DMS53 treated with DMSO at 0.1 percent for 48 hours (cell line): ENCODE results near the gene RIMS3.

Experiments used
- DNase-seq: peaks from one replicate; lab custom pipeline; 2025; ENCODE audit not compliant: unreplicated experiment; lab: John Stamatoyannopoulos, UW

RIMS3 gene

DNA sequence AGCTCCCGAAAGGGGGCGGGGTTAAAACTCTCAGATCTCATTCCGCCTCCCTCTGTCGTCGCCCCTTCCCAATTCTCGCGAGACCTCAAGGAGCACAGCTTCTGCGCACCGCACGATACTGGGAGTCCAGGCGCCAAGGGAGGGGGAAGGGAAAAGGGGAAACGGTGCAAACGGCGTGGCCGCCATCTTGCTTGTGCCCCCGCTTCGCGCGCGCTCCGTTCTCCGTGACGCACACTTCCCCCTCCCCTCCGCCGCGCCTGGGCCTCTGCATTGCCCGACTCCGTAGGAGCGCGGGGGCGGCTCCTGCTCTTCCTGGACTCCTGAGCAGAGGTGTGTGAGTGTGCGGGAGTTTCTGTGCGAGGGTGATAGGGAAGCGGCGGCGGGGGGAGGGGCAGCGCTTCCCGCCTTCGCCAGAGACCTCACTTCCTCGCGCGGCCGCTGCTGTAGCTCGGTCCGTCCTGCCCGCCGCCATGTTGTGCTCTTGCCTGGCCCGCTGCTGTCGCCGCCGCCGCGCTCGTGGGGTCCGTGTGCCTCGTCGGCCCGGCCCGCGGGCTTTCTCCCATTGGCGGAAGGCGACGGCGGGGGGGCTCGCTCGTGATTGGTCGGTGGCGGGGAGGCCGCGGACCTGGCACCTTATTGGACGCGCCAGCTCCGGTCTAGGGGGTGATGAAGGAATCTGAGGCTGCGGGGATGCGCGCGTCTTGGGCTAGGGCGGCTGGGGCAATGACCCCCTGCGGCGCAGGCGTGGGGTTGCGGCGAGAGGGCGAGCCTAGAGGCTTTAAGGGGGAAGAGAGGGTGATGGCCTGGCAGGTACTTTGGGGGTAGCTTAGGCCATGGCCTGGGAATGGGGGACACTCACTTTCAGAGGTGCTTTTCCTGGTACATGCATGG is 26.3 kb upstream of the RIMS3 start, which contains the start of gene NFYC:
NFYC (plus strand) TSS at position 167 of the 891 bp plus-strand sequence. CDS start 47,140 bp downstream, outside the sequence.
- peak; percentile 92 for DNase-seq

DNA sequence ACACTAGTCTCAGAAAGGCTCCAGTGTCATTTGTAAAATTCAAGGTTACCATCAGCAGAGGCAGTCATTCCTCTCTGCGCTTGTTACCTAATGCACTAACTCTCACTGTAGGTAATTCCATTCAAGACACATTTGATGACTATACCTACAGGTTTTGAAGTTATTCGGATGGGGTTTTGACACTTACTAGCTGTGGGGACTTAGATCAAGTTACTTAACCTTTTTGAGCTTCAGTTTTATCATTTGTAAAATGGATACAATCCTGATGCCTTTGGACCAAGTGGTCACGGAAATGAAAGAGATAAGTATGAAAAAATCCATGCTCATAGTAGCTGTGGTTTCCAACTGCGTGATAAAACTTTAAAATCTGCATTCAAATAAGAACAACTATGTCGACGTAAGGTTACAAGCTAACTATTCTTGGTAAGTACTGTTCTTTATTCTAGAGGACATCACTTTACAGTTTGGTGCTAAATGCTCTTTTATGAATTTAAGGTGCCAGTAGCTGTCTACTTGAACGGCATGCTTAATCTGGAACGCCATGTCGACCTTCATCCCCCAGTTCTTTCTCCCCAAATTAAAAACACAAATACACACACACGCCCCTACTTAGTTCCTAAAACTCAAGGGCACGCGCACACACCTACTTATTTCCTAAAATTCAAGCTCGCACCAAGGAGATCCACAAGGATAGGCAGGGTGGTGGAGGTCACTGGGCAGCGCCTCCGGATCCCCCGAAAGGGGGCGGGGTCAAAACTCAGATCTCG is 25.5 kb upstream of the RIMS3 start:
- no peak for DNase-seq

DNA sequence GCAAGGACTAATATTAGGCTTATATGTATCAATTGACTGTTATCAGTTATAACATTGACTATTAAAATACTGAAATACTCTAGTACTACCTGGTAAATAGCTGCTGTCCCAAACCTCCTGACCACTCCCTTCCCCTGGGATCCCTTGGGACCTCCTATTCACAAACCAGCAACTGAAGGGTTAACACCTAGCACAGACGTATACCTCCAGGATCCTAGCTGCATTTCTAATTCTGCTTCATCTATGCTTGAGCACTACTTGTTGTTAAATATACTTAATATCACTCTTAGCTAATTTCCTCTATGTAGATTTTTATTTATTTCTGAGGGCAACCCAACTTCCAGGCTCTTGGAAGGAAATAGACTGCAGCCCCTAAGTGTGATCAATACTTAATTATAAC is 24.3 kb upstream of the RIMS3 start:
- DNase-seq: no peak

DNA sequence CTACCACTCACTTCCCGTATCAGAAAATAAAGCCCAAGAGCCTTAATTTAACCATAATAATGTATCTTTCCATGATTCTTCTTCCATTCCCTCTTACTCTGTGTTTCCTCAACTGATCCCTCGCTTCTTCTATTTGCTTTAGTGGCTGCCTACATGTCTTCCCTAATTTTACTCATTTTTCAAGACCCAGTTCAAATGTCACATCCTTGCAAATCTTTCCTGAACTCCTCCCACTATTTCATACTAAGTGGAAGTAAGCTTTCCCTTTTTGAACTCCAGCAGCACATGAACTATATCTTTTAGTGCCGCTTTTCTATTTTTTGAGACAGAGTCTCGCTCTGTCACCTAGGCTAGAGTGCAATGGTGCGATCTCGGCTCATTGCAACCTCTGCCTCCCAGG is 22.2 kb upstream of the RIMS3 start:
- no peak for DNase-seq

DNA sequence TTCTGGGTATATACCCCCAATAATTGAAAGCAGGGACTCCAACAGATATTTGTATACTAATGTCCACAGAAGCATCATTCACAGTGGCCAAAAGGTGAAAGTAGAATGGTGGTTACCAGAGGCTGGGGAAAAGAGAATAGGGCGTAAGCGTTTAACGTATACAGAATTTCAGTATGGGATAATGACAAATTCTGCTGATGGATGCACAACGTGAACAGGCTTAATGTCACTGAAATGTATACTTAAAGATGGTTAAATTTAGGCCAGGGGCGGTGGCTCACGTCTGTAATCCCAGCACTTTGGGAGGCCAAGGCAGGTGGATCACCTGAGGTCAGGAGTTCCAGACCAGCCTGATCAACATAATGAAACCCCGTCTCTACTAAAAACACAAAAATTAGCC is 21.6 kb upstream of the RIMS3 start:
- DNase-seq: no peak

DNA sequence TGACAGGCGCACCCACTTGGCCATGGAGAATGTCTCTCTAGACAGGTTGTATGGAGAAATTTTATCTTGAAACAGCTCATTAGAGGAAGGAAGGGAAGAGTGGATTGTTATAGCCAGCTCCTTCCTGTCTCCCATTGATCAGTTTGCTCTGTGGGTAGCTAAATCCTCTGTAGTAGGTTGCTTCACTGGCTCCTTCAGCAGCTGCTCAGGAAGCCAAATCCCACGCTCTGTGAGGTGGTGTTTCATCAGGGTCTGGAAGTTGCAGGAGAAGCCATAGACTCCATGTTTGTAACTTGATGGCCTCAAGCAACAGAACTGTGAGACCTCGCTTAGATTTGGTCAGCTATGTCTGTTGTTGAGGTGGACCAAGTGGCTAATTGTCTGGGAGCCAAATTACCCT is 19.2 kb upstream of the RIMS3 start:
- no peak for DNase-seq

DNA sequence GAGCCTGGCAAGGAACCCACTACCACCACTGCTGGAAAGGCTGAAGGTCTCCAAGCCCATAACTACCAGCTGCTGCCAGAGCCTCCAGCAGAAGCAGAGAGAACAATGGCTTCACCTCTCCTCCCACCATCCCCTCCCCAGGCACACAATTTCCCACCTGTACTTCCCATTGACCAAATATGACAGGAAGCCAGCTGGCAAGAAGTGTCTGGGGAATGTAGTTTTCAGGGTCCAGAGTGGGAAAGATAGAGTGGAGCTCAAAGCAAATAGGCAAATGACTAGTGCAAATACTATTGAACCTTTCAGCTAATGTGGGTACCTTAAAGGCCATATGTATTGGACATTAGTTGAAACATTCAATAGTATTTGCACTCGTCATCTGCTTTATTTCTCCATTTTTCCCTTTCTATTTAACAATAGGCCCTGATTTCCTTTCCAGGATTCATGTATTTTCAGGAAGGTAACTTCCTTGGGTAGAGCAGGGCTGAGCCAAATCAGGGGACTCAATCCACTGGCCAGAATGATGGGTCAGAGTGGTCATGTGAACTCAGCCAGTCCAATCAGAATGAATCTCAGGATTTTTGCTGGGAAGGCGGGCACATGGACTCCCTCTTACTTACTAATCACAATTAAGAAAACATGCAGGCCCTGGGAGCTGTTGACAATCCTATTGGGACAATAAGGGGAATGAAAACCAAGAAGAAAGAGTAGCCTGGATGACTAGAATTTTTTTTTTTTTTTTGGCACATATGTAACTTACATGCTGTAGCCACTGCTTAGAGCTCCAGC is 13.9 kb upstream of the RIMS3 start:
- no peak for DNase-seq

DNA sequence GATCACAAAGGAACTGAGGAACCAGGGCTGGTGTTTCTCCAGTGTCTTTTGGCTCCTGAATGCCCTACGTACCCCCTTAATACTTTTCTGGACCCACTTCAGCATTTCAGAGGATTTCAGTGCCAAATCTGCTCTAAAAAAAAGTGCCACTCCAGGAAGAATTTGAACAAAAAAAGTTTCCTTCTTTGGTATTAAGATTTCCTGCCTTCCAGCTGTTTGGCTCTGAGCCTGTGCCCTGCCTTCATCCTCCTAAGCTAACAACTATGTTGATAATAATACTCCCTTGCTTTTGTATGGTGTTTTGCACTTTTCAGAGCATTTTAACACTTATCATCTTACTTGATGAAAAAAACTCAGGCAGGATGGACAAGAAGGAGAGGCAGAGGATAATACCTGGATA is 11.0 kb upstream of the RIMS3 start:
- no peak for DNase-seq

DNA sequence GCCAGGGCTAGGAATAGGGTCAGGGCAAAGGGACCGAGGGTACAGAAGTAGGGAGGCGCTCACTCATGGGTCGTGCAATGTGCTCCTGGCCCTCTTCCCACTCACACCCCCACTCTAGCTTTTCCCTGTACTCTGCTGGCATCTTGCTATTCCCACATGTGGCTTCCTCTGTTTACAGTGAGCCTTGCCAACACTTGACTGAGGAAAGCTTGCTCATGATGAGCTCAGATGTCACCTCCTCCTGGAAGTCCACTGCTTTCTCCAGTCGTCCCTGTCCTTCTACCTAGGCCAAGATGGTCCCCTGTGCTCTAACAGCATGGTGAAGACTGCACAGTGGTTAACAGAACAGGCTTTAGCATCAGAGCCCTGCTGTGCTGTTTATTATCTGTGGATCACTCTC is 8.0 kb upstream of the RIMS3 start:
- DNase-seq: no peak

DNA sequence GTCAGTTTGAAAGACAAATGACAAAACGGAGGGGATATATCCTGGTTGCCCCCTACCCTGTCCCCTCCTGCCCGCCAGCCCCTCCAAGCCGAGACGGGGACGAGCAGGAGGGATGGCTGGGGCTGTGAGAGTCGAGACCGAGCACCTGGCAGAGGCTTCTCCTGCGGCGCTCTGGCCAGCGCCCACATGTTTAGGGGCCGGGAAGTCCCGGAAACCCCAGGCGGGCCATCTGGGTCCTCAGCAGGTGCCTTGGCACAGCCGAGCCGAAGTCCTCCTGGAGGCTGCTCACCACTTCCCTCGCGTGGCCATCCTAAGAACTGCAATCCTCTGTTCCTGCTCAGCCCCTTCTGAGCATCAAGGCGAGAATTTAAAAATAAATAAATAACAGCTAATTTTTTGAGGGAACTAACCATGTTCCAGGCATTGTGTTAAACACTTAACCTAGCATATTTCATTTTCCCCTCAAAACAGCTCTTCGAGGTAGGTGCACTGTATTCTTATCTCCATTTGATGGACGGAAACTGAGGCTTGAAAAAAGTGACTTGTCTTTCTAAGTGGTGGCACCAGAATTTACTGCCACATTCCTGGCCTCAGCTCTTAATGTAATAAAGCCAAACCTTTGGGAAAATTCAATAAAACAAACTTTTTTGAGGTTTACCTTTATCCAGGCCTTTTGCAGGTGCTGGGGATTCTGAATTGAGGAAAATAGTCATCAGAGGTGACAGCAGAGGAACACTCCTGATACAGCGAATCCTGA is 3.5 kb upstream of the RIMS3 start:
- DNase-seq: peak; percentile 64

DNA sequence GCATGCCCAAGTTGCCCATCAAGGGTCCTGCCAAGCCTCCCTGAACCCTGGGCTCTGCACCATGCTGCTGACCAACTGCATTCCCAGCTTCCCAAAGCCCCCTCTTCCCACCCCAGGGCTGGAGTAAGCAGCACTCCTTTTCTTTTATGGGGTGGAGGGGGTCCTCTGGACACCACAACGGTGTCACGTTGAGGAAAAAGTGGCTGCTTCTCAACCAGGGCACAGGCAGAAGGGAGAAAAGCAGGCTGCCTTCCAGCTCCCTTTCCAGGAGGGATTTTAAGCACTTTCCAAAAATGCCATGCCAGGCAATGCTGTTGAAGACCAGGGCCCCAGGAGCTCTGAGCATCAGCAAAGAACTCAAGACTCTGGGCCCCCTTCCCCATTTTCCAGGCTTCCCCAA is 691 bp downstream of the RIMS3 start:
- no peak for DNase-seq

DNA sequence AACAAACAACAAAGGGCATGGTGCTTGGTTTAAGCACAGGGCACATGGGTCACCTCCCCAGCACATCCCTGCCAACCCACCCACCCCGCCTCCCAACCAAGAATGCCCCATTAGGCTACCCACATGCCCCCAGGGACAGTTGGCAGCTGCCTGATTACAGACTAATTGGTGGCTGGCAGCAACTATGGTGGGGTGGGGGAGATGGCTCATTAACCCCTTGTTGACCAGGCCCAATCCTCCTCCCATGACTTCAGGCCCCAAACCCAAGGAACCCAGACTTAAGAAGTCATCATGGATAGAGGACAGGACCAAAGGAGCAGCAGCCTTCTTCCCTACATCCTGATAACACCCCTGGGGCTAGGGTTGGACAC is 1.3 kb downstream of the RIMS3 start:
- no peak for DNase-seq

DNA sequence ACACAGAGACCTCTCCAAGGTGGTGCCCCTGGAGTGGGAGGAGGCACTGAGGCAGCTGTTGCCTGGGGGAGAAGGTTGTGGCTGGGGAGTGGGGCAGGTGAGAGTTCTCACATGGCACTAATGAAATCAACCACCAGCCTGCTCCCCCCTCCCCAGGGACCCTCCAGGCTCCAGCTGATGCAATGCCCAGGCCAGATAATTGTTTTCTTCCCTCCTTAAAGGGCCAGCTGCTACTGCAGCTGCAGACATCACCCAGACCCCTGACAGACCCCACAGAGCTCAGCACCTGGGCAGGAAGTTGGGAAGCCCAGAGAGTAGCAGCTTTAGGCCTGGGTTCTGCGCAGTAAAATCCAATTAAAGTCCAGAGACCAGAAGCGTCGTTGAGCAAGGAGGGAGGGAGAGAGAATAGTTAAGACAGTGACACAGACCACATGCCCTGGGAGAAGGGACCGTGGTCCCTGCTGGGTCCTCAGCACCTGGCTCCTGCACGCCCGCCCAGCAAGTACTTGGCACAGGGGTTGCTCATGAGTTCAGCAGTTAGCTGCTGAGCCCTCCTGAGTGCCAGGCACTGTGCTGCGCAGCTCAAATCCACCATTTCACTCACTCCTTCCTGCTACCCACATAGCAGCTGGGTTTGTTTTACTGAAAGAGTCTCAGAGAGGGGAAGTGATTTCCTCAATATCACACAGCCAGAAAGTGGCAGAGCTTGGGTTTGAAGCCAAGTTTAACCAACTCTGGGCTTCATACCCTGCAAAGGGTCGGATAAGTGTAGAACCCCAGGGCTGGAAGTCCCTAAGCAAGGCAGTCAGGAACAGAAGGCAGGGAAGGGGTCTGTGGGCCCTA is 1.9 kb downstream of the RIMS3 start:
- DNase-seq: no peak

DNA sequence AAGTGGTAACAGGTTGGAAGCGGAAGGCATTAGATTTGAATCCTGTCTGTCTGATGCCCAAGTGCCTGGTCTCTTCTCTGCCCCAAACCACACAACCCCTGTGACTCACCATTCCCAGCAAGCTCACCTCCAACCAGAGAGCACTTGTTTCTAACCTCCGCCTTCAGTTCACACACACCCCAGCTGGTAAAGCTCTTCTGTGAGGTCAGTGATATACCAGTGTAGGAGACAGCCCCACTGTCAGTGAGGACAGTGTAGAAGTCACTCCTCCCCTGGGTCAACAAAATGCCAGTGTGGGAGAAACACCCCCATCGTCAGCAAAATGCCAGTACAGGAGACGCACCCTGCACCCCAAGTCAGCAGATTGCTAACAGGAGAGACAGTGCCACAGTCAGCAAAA is 2.6 kb downstream of the RIMS3 start:
- DNase-seq: no peak

DNA sequence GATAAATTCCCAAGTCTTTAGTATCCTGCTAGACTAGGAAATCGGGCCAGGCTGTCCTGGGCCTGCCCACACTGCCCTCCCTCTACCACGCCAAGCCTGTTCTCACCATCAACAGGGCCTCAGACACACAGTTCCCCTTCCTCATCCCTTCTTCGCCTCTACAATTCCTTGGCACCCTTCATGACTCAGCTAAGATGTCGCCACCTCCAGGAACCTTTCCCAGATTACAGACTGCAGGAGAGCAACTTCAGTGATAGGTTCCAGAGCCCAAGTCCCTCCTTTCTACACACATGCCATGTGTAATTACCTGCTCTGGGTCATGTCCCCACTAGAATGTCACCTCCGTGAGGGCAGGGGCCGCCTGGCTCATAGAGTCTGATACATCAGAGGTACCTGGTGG is 3.3 kb downstream of the RIMS3 start:
- DNase-seq: no peak

DNA sequence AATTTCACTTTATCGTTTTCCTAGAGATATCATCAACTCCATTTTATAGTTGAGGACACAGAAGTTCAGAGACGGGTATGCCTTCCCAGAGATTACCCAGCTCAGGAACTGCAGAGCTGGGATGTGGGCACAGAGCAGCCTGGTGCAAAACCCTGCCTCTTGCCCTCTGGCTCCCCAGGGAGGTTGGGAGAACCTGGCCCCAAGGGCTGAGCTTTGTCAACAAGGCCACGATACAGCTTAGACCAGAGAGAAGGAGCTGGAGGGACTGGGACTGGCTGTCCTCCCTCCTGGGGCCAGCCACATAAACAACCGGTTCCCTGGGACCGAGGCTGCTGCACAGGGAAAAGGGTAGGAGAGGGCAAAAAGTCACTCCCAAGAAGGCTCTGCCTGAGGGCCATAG is 3.8 kb downstream of the RIMS3 start:
- no peak for DNase-seq

DNA sequence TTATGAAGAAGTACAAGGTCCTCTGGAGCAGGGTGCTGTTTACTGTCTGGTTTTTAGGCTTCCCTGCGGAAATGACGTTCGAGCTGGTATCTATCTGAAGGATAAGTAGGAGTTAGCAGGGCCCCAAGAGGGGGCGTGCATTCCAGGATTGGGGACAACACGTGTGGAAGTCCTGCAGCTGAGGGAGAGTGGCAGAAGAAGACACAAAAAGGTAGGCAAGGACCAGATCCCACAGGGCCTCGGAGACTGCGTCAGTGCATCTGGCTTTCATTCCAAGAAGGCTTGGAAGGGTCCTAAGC is 5.9 kb downstream of the RIMS3 start:
- no peak for DNase-seq

DNA sequence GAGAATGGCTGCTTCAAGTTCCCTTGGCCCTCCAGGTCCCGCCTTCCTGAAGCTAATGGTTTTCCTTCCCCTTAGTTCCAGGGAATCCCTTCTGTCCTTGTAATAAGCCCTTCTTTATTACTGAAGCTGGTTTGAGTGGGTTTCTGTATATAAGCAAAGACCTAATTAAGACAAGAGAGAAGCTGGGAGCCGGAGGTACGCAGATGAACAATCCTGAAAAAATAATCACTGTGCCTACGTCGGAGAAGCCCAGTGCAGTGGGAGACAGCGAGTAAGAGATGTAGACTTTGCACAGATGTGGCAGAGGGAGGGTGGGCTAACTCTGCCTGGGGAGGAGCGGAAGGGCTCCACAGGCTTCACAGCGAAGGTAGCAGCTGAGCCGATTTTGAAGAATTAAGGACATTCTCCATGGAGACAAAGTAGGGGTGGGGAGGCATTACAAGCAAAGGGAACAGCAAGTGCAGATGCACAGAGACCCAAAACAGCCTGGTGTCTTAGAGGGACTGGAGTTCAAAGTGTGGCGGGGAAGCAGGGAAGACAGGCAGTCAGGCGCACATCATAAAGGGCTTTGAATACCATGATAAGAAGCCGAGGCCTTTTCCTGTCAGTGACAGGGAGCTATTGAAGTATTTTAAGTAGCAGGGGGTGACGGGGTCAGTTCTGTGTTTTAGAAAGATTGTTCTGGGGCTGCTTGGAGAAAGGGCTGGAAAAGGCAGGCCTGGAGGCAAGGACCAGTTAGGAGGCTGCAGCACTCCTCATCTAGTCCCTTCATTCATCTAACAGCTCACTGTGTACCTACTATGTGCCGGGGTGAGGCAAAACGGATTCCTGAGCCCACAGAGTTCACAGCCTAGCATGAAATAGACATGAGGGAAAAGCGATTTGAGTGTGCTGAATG is 6.5 kb downstream of the RIMS3 start:
- no peak for DNase-seq

DNA sequence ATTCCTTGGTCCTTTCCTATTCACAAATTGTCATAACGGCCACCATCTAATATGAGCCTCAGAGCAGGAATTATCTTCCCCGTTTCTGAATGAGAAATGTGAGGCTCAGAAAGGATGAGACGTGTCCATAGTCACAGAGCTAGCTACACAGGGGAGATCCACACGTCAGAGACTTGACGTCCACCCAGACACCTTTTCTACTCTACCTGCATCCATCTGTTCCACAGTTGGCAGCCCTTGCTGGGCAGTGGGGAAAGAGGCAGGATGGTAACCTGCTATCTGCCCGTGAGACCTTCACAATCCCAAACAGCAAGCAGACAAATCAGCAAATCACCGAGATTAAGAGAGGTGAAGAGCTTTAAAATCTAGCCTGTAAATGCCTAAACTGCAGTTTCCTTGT is 8.4 kb downstream of the RIMS3 start:
- no peak for DNase-seq
